Activated CD4-positive, alpha-beta T cell treated with anti-CD3 and anti-CD28 coated beads, Interleukin-2, amount 50 U/mL, for 16 hours (primary cell): ENCODE measurements around the gene NF2.

Experiments
- DNase-seq: peaks from one replicate; pipeline ENCODE4 v3.0.0-alpha.2; 2020

Gene NF2

DNA sequence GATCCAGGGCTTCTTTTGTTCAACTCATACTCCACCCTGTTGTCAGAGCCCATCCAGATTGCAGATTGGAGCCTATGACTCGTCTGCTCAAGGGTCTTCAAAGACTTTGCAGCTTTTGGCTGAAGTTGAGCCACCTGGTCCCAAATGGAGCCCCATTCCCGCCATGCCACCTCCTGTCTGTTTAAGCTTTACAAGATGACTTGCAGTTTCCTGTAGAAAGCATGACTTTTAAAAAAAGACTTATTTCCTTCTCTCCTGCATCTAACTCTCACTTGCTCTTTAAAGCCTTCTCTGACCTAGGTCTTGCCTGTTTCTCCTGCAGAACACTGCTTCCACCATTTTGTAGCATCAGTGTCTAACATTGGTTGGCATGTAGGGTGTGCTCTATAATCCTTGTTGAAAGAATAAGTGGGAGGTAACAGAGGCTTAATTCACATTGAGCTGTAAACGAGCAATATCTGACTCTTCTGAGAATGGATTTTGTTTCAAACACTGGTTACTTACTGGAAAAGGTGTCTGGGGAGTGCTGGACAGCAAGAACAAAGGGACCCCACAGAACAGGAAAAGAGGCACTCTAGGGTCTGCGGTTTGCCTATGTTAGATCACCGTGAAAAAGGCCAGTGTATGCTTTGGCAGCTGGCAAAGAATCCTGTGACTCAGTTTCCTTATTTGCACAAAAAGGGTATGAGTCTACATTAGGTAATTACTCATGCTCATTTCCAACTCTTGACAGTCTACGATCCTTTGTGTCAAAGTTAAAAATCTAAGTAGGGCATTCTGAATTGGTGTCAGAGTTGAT lies 30.3 kb downstream of the NF2 start:
- DNase-seq: no peak

DNA sequence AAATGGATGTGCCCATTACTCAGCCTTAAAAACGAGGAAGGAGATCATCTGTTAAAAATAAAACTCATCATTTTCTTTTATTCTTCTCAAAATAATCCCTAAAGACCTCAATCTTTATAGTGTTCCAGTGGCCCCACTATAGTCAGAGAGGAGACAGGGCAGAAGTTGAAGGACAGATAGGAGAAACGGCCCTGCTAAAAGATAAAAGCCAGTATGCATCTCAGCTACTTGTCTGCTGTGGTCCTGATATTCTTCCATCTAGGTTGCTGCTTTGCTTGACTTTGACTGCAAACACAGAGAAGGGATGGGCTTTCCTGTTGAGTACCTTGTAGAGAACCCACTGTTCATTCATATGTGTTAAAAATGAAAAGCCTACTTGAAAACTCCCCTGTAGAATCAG lies 31.4 kb downstream of the NF2 start:
- DNase-seq: no peak

DNA sequence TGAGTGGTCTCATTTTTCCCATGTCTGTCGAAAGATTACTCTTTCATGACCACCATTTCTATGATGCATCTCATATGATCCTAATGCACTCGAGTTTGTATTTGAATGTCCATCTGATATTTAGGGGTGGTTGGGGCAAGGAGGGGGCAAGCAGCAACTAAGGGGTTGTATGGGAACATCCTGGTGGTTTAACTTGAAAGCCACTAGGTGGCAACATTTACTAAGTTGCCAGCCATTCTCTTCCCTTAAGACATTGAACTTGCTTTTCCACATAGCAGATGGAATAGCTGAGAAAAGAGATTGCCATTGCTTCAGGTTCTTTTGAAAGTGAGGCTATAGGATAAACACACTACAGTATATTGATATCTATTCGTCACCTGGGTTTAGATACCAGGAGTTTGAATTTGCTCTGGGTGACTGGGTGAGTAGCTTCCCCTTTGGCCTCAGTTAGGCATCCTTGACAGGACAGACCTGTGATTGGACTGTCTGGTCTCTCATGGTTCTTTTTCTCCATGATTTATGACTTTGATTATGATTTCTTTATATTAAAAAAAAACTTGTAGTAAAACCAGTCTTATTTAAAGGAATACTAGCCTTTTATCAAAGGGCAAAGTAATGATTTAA lies 32.4 kb downstream of the NF2 start:
- DNase-seq: peak; percentile 33

DNA sequence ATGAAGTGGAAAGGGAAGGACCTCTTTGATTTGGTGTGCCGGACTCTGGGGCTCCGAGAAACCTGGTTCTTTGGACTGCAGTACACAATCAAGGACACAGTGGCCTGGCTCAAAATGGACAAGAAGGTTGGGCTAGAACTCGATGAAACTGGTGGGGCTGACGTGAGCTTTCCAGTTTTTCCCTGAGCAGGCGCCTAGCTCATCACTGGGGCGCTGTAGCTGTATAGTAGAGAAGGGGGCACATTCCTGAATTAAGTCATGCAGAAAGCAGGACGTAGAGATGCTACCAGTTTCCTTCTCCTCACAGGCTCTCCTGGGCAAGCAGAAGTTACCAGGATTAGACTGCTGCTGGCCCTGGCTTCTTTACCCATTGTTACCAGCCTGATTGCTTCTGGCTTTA lies 33.3 kb downstream of the NF2 start:
- no peak for DNase-seq

DNA sequence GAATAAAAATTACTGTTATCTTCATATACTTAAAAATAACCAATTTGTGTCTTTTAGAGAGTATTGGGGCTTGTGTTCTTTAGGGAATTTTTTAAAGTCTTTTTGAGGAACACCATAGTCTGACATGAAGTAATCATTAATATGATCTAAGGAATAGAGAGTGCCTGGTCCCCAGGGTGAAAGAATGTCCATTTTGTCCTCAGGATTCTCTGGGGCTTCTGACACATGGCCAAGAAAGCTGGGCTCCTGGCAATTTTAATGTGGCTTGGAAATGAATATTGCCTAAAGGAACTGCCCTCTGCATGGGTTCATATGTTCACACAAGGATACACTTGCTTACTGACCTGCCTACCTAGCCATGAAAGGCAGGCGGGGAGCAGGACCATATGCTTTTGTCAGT lies 33.7 kb downstream of the NF2 start:
- no peak for DNase-seq

DNA sequence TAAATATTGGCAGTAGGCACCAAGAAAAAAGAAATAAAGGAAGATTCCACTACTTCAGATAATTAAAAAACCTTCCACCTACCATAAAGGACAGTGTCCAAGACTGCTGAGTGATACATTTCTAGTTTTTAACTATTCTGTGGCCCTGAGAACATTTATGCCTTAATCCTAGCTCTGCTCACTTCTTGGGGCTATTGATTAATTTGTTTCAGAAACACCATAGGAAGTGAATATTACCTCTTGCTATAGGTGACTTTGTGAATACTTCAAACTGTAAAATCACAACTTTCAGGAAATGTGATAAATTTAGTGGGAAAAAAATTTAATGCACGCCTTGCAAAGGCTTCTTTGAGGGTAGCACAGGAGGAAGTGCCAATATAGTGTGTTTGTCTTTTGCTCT lies 35.2 kb downstream of the NF2 start:
- DNase-seq: no peak

DNA sequence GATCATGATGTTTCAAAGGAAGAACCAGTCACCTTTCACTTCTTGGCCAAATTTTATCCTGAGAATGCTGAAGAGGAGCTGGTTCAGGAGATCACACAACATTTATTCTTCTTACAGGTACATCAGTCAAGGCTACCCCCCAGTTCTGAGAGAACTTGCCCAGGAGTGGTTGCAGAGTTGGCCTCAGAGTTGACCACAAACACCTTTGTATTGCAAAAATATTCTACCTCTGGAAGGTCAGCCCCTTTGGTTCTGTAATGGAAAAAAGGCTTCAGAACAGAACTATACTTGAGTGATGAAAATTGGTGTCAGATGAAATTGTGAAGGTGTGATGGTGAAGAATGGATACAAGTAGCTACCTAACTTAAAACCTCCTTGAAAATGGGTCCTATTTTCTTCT lies 35.7 kb downstream of the NF2 start:
- no peak for DNase-seq

DNA sequence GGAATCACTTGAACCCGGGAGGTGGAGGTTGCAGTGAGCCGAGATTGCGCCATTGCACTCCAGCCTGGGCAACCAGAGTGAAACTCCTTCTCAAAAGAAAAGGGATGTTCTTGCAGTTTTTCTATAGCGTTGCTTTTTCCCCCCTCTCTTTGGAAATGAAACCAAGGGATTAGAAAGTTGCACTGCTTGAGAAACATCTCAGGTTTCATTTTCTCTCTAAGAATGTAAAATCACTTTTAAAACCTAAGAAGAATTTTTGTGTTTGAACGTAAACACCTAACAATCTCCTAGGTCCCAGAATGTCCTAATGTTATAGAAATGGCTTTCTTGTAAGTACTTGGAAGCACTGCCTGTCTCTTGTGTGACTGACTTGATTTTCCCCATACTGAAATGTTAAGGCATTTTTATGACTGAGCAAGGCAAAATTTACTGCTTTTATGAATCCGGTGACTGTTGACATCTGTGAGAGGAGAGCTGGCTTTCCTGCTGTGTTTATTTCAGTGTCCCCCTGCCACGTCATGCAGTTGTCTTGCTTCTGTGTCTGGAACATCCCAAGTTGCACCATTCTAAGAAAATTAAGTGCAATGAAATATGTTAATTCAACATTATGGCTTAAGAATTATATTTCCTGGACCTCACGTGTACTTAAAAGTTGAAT lies 37.7 kb downstream of the NF2 start:
- DNase-seq: peak; percentile 23

DNA sequence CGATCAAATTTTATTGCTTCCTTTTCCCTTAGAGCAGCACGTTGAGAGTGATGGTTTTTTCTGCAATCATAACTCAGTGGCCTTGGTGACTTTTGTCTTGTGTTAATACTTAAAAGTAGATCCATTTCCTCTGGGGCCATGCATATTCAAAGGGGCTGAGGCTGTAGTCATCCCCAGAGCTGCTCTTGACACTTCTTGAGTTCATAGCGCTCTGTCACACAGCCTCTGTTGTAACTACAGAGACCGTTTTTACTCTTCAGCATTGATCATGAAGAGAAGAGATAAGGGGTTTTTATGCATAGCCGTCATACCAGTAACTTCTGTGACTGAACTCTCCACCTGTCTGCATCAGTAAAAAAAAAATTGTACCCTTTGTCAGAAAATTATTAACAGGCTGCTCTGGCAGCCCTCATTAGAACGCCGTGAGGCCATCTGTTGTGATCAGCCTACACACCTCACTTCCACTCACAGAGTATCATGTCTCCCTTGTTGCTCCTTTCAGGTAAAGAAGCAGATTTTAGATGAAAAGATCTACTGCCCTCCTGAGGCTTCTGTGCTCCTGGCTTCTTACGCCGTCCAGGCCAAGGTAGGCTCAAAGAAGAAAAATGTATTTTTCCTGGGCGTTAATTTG lies 38.4 kb downstream of the NF2 start:
- DNase-seq: peak; percentile 68

DNA sequence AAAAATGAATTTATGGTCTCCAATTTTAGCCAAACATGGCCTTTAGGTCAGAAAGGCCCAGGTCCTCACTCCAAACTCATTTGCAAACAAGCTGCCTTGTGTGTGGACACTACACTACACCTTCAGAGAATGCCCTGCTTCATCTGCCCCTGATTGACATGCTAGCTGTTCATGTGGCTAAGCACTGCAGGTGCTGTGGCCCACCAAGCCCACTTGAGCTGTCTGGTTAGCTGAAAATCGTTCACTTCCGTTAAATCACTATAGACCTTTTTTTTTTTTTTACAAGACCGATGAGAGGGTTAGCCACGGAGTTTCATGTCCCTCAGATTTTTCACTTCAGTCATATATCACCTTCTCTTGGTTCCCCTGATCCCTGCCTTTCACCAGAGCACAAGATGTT lies 39.3 kb downstream of the NF2 start:
- peak; percentile 8 for DNase-seq

DNA sequence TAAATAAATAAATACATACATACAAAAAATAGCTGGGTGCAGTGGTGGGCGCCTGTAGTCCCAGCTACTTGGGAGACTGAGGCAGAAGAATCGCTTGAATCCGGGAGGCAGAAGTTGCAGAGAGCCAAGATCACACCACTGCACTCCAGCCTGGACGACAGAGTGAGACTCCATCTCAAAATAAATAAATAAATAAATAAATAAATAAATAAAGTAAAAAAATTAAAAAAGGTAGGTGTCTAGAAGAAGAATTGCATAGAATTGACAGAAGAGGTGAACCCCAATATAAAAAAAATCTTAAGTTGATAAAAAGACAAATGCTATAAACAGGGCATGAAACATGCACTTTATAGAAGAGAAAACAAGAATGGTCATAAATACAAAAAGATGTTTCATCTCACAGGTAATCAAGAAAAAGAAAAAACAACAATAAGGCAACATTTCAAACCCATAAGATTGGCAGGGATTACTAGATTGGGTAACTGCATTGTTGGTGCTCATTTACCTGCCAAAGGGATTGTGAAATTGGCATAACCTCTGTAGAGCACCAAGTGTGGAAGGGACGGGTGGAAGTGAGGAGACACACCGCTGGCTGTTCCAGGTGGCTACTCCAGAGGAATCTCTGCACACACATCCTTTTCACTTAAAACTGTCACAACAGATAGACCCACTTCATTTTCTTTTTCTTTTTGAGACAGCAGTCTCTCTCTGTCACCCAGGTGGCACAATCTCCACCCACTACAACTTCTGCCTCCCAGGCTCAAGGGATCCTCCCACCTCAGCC lies 44.7 kb downstream of the NF2 start:
- no peak for DNase-seq

DNA sequence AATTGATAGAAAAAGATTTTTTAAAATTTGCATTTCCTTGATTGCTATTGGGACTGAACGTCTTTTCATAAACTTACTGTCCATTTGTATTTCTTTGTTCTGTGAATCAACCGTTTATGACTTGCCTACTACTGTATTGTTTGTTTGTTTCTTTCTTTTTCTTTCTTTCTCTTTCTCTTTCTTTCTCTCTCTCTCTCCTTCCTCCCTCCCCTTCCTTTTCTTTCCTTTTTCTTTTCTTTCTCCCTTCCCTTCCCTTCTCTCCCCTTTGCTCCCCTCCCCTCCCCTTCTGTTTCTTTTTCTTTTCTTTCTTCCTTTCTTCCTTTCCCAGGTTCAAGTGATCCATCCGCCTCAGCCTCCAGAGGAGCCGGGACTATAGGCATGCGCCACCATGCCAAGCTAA lies 46.9 kb downstream of the NF2 start:
- no peak for DNase-seq

DNA sequence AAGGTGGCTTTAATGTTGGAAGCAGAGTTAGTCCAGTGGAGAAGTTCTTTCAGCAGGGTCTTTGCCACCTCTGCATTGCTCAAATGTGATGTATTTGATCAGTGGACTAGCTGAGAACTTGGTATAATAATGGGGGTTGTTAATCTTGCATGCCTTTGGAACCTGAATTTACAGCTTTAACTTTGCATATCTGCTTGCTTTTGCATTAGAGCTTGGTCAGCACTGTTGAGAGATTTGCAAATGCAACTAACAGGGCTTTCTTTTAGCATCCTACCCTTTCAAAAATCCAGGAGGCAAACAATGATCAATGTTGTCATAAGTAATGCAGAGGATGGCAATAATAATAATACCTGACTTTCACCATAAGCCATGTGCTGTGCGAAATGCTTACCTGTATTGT lies 48.2 kb downstream of the NF2 start:
- no peak for DNase-seq

DNA sequence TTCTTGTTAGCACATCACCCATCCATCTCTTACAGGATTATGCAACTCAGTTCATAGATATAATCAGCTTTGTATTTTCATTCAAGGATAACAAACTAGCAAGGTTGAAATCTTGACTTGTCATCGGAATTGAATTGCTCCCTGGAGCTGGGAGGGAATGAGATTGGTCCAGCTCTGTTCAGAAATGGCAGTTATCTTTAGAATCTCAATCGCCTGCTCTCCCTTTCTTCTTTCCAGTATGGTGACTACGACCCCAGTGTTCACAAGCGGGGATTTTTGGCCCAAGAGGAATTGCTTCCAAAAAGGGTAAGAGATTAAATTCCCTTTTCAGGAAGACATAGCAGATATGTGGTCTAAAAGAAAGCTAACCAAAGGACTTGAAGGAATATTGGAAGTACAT lies 51.0 kb downstream of the NF2 start:
- DNase-seq: no peak

DNA sequence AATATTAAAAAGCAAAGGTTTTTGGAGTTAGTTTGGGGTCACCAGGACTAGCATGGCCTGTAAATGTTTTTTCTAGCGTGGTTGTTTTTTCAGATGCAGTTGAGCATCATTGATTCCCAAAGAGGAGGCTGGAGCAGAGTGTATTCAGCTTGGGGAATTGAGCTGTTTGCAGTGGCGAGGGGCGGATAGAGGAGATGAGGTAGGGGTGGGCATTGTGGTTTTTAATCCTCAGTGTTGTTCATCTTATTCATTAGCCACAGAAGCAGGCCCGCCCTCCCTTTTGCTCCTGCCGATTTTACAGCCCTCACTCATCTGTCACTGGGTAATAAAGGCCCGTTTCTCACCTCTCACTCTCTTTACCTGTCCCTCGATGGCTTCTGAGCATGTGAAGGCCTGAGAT lies 51.4 kb downstream of the NF2 start:
- no peak for DNase-seq

DNA sequence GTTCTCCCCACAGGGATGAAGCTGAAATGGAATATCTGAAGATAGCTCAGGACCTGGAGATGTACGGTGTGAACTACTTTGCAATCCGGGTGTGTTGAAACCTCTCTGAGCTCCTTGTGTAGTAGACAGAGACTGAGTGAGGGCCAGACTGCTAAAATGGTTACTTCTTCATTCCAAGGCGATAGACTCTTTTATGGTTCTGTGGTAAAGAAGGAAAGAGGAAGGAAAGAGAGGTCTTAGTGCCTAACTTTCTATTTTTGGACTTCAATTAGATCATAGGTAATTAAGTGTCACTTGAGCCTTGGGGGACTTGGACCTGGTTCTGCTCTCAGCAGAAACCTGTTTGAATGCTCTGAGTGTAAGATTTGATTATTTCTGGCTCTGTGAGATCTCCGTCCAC lies 54.7 kb downstream of the NF2 start:
- DNase-seq: no peak

DNA sequence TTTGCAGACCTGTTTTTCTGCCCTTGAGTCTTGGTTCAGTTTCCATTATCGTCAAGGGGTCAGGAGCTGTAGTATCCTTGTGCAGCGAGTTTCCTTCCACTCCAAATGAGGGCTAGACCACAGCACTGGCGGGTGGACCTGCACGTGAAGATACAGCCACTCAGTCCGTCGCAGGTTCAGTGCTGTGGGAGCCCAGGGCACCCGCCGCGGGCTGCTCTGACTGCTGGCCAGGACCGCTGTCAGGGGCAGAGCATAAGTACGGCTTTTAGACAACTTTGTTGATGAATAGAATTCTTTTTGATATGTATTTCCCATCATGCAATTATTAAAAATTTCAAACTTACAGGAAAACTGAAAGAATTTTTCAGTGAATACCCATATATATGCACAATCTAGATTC lies 56.6 kb downstream of the NF2 start:
- no peak for DNase-seq

DNA sequence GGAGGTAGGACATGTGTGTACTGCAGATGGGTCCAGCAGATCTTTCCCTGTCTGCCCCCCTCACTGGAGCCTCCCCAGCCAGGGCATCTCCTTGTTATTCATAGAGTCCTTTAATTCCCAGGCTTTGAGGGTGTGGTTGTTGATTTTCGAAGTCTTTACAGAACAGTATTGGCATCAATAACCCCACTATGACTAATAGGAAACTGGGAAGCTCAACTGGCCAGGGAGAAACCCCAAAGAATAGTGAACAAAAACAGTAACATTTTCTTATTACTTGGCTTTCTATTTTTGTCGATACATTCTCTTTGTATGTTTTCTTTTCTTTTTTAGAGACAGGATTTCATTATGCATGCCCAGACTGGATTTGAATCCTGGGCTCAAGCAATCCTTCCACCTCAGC lies 57.9 kb downstream of the NF2 start:
- DNase-seq: no peak

DNA sequence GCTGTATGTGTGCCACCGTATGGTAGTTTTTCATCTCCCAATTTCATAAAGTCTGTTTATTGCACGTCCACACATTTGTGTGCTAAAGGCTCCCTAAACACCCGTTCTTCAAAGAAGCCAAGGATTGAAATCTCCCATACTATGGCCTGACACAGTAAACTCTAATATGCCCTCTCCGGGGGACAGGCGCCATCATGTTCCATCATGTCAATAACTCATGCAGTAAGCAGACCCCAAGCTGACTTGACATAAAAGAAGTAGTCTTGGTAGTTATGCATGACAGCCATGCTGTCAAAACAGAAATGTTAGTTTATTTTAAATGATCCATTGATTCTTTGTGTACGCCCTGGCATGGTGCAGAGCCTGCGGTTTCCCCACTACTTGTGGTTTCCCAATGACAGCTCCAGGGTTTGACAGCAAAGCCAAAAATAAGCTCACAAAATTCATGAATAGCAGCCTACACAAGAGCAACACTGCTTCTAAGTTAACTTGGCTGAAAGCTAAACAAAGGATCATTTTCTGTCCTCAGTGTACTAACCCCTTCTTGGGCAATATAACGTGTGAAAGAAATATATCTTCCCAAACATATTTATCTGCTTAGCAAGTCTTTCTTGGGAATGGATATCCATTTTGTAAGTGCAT lies 59.9 kb downstream of the NF2 start:
- DNase-seq: no peak

DNA sequence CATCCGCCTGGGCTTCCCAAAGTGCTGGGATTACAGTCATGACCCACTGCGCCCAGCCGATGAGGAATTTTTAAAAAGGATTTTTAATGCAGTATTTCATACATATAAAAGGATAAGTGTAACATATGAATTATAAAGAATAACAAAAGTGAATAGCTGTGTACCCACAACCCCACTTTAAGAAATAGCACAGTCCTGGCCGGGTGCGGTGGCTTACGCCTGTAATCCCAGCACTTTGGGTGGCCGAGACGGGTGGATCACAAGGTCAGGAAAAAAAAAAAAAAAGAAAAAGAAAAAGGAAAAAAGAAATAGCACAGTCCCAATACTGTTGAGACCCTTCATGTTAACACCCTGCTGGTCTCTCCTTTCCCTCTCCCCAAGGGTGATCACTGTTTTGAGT lies 62.1 kb downstream of the NF2 start:
- no peak for DNase-seq

DNA sequence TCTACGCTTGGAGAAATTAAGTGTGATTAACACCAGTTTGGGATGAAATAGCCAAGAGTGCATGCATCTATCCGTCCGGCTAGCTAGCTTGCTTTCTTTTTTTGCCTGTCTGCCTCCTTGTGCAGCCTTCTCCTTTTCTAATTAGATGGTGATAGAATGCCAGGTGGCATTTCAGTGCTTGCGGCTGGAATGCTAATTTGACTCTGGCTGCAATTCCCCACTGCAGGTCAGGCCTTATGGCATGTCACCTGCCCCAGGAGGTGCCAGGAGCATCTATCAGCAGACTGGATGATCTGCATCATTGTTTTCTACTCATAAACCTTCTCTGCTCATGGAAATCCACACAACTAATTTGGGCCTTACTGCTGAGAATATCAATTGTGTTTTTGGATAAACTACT lies 65.2 kb downstream of the NF2 start:
- DNase-seq: no peak

DNA sequence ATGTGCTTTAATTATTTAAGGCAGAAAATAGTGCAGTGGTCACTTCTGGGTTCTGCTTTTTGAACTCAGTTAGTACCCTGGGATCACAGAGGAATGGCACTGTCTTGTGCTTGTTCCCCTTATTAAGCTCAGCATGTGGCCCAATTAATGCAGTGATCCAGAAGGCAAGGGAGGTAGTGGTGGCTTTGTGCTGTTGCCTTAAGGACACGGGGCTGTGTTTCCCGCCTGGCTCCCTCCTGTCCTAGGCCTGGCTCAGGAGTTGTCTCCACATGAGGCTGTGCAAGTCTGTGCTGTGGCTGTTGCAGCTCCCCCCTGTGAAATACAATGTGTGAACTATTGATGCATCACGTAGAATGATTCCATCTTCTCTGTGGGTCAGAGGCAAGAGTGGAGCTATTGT lies 67.2 kb downstream of the NF2 start:
- DNase-seq: no peak
